ENCODE results near the gene LRRC75A. TPM values are rescaled to one million over a fixed set of nuclear protein-coding genes. Genes with fewer than 3 reads are reported as not detected.

LRRC75A gene
- total and polyA plus RNA-seq, 2 of the 8 experiments (the other 6 are each of a cell fraction or from before 2014, with no cell fraction given): 9.7 to 9.9 TPM

- Histone ChIP-seq H3K9ac (replicated peaks in 1 of 4; ENCODE audit: extremely low read depth in 1 of 4, low read depth in 3 of 4, low read length in 3 of 4) (peak overlapping the region in 2 of 4 experiments; percentile 13 to 27; a peak in 3 of 7 replicates), H3K4me1 (replicated peaks in 1 of 4; ENCODE audit: control insufficient read depth in 3 of 4, insufficient read depth in 4 of 4, low read length in 3 of 4) (peaks cover 11 to 29% (median 22%) of the 10 kb centered on the region in 4 experiments), H4K91ac (replicated peaks; ENCODE audit: insufficient read length, low read length) (peak overlapping the region; percentile 72), H2AFZ (ENCODE audit: low read length) (peak overlapping the region; percentile 17; the same call in 1 of the 2 replicates), H3K14ac (ENCODE audit: insufficient read length) (no peak overlapping the region), H2BK12ac (ENCODE audit: low read depth, low read length) (peak overlapping the region; percentile 93; the same call in 1 of the 2 replicates), H2BK120ac (replicated peaks; ENCODE audit: low read depth, low read length) (no peak overlapping the region), H3K79me2 (ENCODE audit: control insufficient read depth in 1 of 2, insufficient read depth in 2 of 2, low read length in 2 of 2) (peaks cover 0 to 12% of the 10 kb centered on the region in 2 experiments; a peak in 1 of 4 replicates), H3K56ac (replicated peaks; ENCODE audit: insufficient read length, low read depth, low read length) (no peak overlapping the region), H3K79me1 (ENCODE audit: low read depth, low read length) (peaks cover 5% of the 10 kb centered on the region; the same call in 1 of the 2 replicates), H3K9me3 (ENCODE audit: insufficient read depth in 2 of 2, low read depth in 1 of 2, low read length in 1 of 2) (no peaks in the 10 kb centered on the region), H2BK5ac (ENCODE audit: low read depth, low read length) (0 out of 2 replicates have a peak overlapping the region, but pooled peaks have one; percentile 41), H3K27me3 (replicated peaks in 1 of 4; ENCODE audit: control insufficient read depth in 3 of 4, extremely low read depth in 1 of 4, insufficient read depth in 3 of 4, low read length in 3 of 4) (peaks cover 2 to 23% (median 13%) of the 10 kb centered on the region in 4 experiments; a peak in 3 of 7 replicates), H3K23ac (ENCODE audit: insufficient read length) (no peak overlapping the region), H2BK15ac (ENCODE audit: low read length) (peak overlapping the region; percentile 97), H3K23me2 (ENCODE audit: low read depth, low read length) (peaks cover 6% of the 10 kb centered on the region), H3K4me2 (ENCODE audit: insufficient read depth in 1 of 2, low read depth in 2 of 2, low read length in 2 of 2) (peak overlapping the region; percentile 73 to 97), H3K27ac (ENCODE audit: low read depth, low read length) (no peak overlapping the region), H3K4me3 (ENCODE audit: extremely low read depth in 1 of 4, insufficient read depth in 2 of 4, low read depth in 3 of 4, low read length in 4 of 4) (peak overlapping the region; percentile 37 to 71 (median 52); a peak in 7 of 8 replicates), H3K18ac (ENCODE audit: extremely low read depth, low read length) (peak overlapping the region; percentile 75), H2BK20ac (ENCODE audit: low read length) (peak overlapping the region; percentile 55; the same call in 1 of the 2 replicates), H2AK5ac (ENCODE audit: low read depth, low read length) (no peak overlapping the region), H4K5ac (ENCODE audit: insufficient read length, low read depth, low read length) (no peak overlapping the region), H4K20me1 (replicated peaks in 1 of 2; ENCODE audit: control insufficient read depth in 1 of 2, insufficient read depth in 2 of 2, low read length in 2 of 2) (no peaks in the 10 kb centered on the region), H3K4ac (replicated peaks; ENCODE audit: insufficient read length, low read depth, low read length) (peak overlapping the region; percentile 50), H3K36me3 (ENCODE audit: control insufficient read depth in 2 of 4, insufficient read depth in 4 of 4, low read length in 3 of 4) (no peaks in the 10 kb centered on the region), H4K8ac (ENCODE audit: extremely low read depth, insufficient read depth, low read length) (peak overlapping the region; percentile 85)
- POLR2A ChIA-PET (ENCODE audit: partially characterized antibody): interaction anchor here (1.0 to 3.9 kb wide), 4 partner anchors 8 to 54 kb away, joined by 4 to 17 read pairs (median 5); no protein-coding TSS in a partner anchor
- 67% methylated on average over 25 of the region's 27 CpGs; no CpG with 5 or more reads in 1 of the 2 experiments for WGBS, 2 experiments (ENCODE audit: extremely low coverage in 1 of 2, insufficient coverage in 1 of 2, insufficient read length in 1 of 2, insufficient replicate concordance in 2 of 2, low coverage in 1 of 2, low lambda C conversion rate in 2 of 2, missing lambda C conversion rate in 1 of 2)
- TF ChIP-seq MAX (IDR thresholded peaks at IDR 0.05) (peak; percentile 65), E2F6 (IDR thresholded peaks at IDR 0.05) (peak; percentile 70), FOSL1 (IDR thresholded peaks at IDR 0.05; ENCODE audit: insufficient read depth, low read depth, low read length) (no peak)
- DNase-seq (ENCODE audit: low read depth in 1 of 2, low spot score in 2 of 2) (no peak), FAIRE-seq (no peak)
- CTCF ChIA-PET (ENCODE audit: partially characterized antibody): interaction anchor here (1.0 to 12.0 kb wide), 8 partner anchors 12 to 47 kb away, joined by 3 to 176 read pairs (median 5); no protein-coding TSS in a partner anchor
Measured at GRCh38 chr17:16492613-16493530, 879 bp upstream of the LRRC75A start.

All from H1 (cell line).